ENCODE data around the gene FAR2. TPM values are rescaled to one million over a fixed set of nuclear protein-coding genes. Genes with fewer than 3 reads are reported as not detected.
A peak's percentile ranks its signal among the peaks of the same experiment; 100 is the strongest.
"Not testable (repeated sequence)": the region's sequence is repeated elsewhere in the genome, so short reads cannot be mapped to it uniquely, and the experiment has no call there.

FAR2 gene
- polyA plus RNA-seq, 2 donors = 0.92 to 1.5 TPM

GRCh38 chr12:29354954-29355353 lies 205.9 kb downstream of the FAR2 start:
- H3K4me3 ChIP-seq (ENCODE audit: low read depth in 1 of 2, low read length in 2 of 2) = no peak overlapping the region
- no peaks in the 10 kb centered on the region for H3K36me3 ChIP-seq (ENCODE audit: control insufficient read depth in 2 of 2, insufficient read depth in 2 of 2, low read length in 1 of 2)
- H3K27ac ChIP-seq (ENCODE audit: low read depth in 2 of 2, low read length in 1 of 2) = no peak overlapping the region
- no peaks in the 10 kb centered on the region for H3K4me1 ChIP-seq (ENCODE audit: control insufficient read depth in 2 of 2, insufficient read depth in 2 of 2, low read length in 1 of 2)
- H3K9me3 ChIP-seq (ENCODE audit: control insufficient read depth in 2 of 2, insufficient read depth in 1 of 2, low read depth in 1 of 2, low read length in 1 of 2) = no peaks in the 10 kb centered on the region
- 86 to 93% methylated on average over 1 of the region's 1 CpG for WGBS, 2 donors
- no peaks in the 10 kb centered on the region for H3K27me3 ChIP-seq (ENCODE audit: control insufficient read depth in 1 of 2, insufficient read depth in 2 of 2, low read length in 2 of 2)

GRCh38 chr12:29365091-29365490 lies 216.0 kb downstream of the FAR2 start:
- Histone ChIP-seq H3K4me1 (ENCODE audit: control insufficient read depth in 2 of 2, insufficient read depth in 2 of 2, low read length in 1 of 2) (no peaks in the 10 kb centered on the region), H3K36me3 (ENCODE audit: control insufficient read depth in 2 of 2, insufficient read depth in 2 of 2, low read length in 1 of 2) (peaks cover 0 to 2% of the 10 kb centered on the region in 2 donors), H3K27ac (ENCODE audit: low read depth in 2 of 2, low read length in 1 of 2) (no peak overlapping the region), H3K9me3 (ENCODE audit: control insufficient read depth in 2 of 2, insufficient read depth in 1 of 2, low read depth in 1 of 2, low read length in 1 of 2) (no peaks in the 10 kb centered on the region), H3K27me3 (ENCODE audit: control insufficient read depth in 1 of 2, insufficient read depth in 2 of 2, low read length in 2 of 2) (no peaks in the 10 kb centered on the region), H3K4me3 (ENCODE audit: low read depth in 1 of 2, low read length in 2 of 2) (no peak overlapping the region)
- WGBS, 2 donors = 98% methylated on average over 2 of the region's 2 CpGs

GRCh38 chr12:29374012-29374411 lies 224.9 kb downstream of the FAR2 start:
- WGBS, 2 donors = 77 to 96% methylated on average over 2 of the region's 2 CpGs
- H3K4me3 ChIP-seq (ENCODE audit: low read depth in 1 of 2, low read length in 2 of 2) = no peak overlapping the region
- H3K27ac ChIP-seq (ENCODE audit: low read depth in 2 of 2, low read length in 1 of 2) = no peak overlapping the region
- H3K27me3 ChIP-seq (ENCODE audit: control insufficient read depth in 1 of 2, insufficient read depth in 2 of 2, low read length in 2 of 2) = no peaks in the 10 kb centered on the region
- peaks cover 2 to 3% of the 10 kb centered on the region in 2 donors for H3K36me3 ChIP-seq (ENCODE audit: control insufficient read depth in 2 of 2, insufficient read depth in 2 of 2, low read length in 1 of 2)
- no peaks in the 10 kb centered on the region for H3K9me3 ChIP-seq (ENCODE audit: control insufficient read depth in 2 of 2, insufficient read depth in 1 of 2, low read depth in 1 of 2, low read length in 1 of 2)
- H3K4me1 ChIP-seq (ENCODE audit: control insufficient read depth in 2 of 2, insufficient read depth in 2 of 2, low read length in 1 of 2) = no peaks in the 10 kb centered on the region

GRCh38 chr12:29374913-29375312 lies 225.8 kb downstream of the FAR2 start:
- H3K9me3 ChIP-seq (ENCODE audit: control insufficient read depth in 2 of 2, insufficient read depth in 1 of 2, low read depth in 1 of 2, low read length in 1 of 2) = no peaks in the 10 kb centered on the region
- no peaks in the 10 kb centered on the region for H3K4me1 ChIP-seq (ENCODE audit: control insufficient read depth in 2 of 2, insufficient read depth in 2 of 2, low read length in 1 of 2)
- H3K4me3 ChIP-seq (ENCODE audit: low read depth in 1 of 2, low read length in 2 of 2) = no peak overlapping the region
- peaks cover 2 to 3% of the 10 kb centered on the region in 2 donors for H3K36me3 ChIP-seq (ENCODE audit: control insufficient read depth in 2 of 2, insufficient read depth in 2 of 2, low read length in 1 of 2)
- H3K27me3 ChIP-seq (ENCODE audit: control insufficient read depth in 1 of 2, insufficient read depth in 2 of 2, low read length in 2 of 2) = no peaks in the 10 kb centered on the region
- no peak overlapping the region for H3K27ac ChIP-seq (ENCODE audit: low read depth in 2 of 2, low read length in 1 of 2)
- 82 to 90% methylated on average over 4 of the region's 4 CpGs for WGBS, 2 donors

GRCh38 chr12:29376118-29376517 lies 227.0 kb downstream of the FAR2 start:
- no peak overlapping the region for H3K4me3 ChIP-seq (ENCODE audit: low read depth in 1 of 2, low read length in 2 of 2)
- peaks cover 2% of the 10 kb centered on the region in 2 donors for H3K36me3 ChIP-seq (ENCODE audit: control insufficient read depth in 2 of 2, insufficient read depth in 2 of 2, low read length in 1 of 2)
- H3K27me3 ChIP-seq (ENCODE audit: control insufficient read depth in 1 of 2, insufficient read depth in 2 of 2, low read length in 2 of 2) = no peaks in the 10 kb centered on the region
- 92 to 95% methylated on average over 2 of the region's 2 CpGs for WGBS, 2 donors
- H3K9me3 ChIP-seq (ENCODE audit: control insufficient read depth in 2 of 2, insufficient read depth in 1 of 2, low read depth in 1 of 2, low read length in 1 of 2) = no peaks in the 10 kb centered on the region
- no peaks in the 10 kb centered on the region for H3K4me1 ChIP-seq (ENCODE audit: control insufficient read depth in 2 of 2, insufficient read depth in 2 of 2, low read length in 1 of 2)
- H3K27ac ChIP-seq (ENCODE audit: low read depth in 2 of 2, low read length in 1 of 2) = no peak overlapping the region

GRCh38 chr12:29380536-29381523 lies 231.8 kb downstream of the FAR2 start, which contains the start of gene ERGIC2:
Gene ERGIC2, minus strand, starts transcription at chr12:29381172. Its CDS starts 9,539 bp downstream, at chr12:29371633.
- Histone ChIP-seq H3K27ac (ENCODE audit: low read depth in 2 of 2, low read length in 1 of 2) (peak within 1 kb of the TSS; percentile 90 to 98), H3K9me3 (ENCODE audit: control insufficient read depth in 2 of 2, insufficient read depth in 1 of 2, low read depth in 1 of 2, low read length in 1 of 2) (no peaks in the 10 kb centered on the region), H3K36me3 (ENCODE audit: control insufficient read depth in 2 of 2, insufficient read depth in 2 of 2, low read length in 1 of 2) (no peaks in the 10 kb centered on the region), H3K27me3 (ENCODE audit: control insufficient read depth in 1 of 2, insufficient read depth in 2 of 2, low read length in 2 of 2) (no peaks in the 10 kb centered on the region), H3K4me3 (ENCODE audit: low read depth in 1 of 2, low read length in 2 of 2) (peak within 1 kb of the TSS; percentile 93 to 100), H3K4me1 (ENCODE audit: control insufficient read depth in 2 of 2, insufficient read depth in 2 of 2, low read length in 1 of 2) (no peaks in the 10 kb centered on the region)
- 0% methylated on average over 55 of the region's 55 CpGs for WGBS, 2 donors

GRCh38 chr12:29382251-29382650 lies 233.2 kb downstream of the FAR2 start:
- Histone ChIP-seq H3K4me3 (ENCODE audit: low read depth in 1 of 2, low read length in 2 of 2) (no peak overlapping the region), H3K36me3 (ENCODE audit: control insufficient read depth in 2 of 2, insufficient read depth in 2 of 2, low read length in 1 of 2) (no peaks in the 10 kb centered on the region), H3K27me3 (ENCODE audit: control insufficient read depth in 1 of 2, insufficient read depth in 2 of 2, low read length in 2 of 2) (no peaks in the 10 kb centered on the region), H3K27ac (ENCODE audit: low read depth in 2 of 2, low read length in 1 of 2) (no peak overlapping the region), H3K4me1 (ENCODE audit: control insufficient read depth in 2 of 2, insufficient read depth in 2 of 2, low read length in 1 of 2) (no peaks in the 10 kb centered on the region), H3K9me3 (ENCODE audit: control insufficient read depth in 2 of 2, insufficient read depth in 1 of 2, low read depth in 1 of 2, low read length in 1 of 2) (no peaks in the 10 kb centered on the region)
- WGBS, 2 donors = 96 to 100% methylated on average over 2 of the region's 2 CpGs

- H3K27me3 ChIP-seq (ENCODE audit: control insufficient read depth in 1 of 2, insufficient read depth in 2 of 2, low read length in 2 of 2); H3K27ac ChIP-seq (ENCODE audit: low read depth in 2 of 2, low read length in 1 of 2); H3K36me3 ChIP-seq (ENCODE audit: control insufficient read depth in 2 of 2, insufficient read depth in 2 of 2, low read length in 1 of 2); H3K4me1 ChIP-seq (ENCODE audit: control insufficient read depth in 2 of 2, insufficient read depth in 2 of 2, low read length in 1 of 2); H3K9me3 ChIP-seq (ENCODE audit: control insufficient read depth in 2 of 2, insufficient read depth in 1 of 2, low read depth in 1 of 2, low read length in 1 of 2); H3K4me3 ChIP-seq (ENCODE audit: low read depth in 1 of 2, low read length in 2 of 2): not testable (repeated sequence)
- 95% methylated on average over 14 to 17 of the region's 17 CpGs for WGBS, 2 donors
These were observed 236.1 kb downstream of the FAR2 start for GRCh38 chr12:29385194-29385593.
